ENCODE data around the gene LEKR1.

The LEKR1 gene

GRCh38 chr3:157067114-157067513, 241.0 kb downstream of the LEKR1 start:
- no peak for TF ChIP-seq ZFX (IDR thresholded peaks at IDR 0.05)
- no peak for TF ChIP-seq CTCF (conservative IDR thresholded peaks at IDR 0.05)
- H3K27ac ChIP-seq: no peak overlapping the region

- H3K27ac ChIP-seq: peak overlapping the region; percentile 63; the same call in 1 of the 2 replicates
- TF ChIP-seq CTCF (conservative IDR thresholded peaks at IDR 0.05): no peak
- no peak for TF ChIP-seq ZFX (IDR thresholded peaks at IDR 0.05)
These were observed 243.3 kb downstream of the LEKR1 start for GRCh38 chr3:157069406-157069805.

GRCh38 chr3:157069846-157070677, 243.9 kb downstream of the LEKR1 start:
- H3K27ac ChIP-seq: peak overlapping the region; percentile 63
- TF ChIP-seq CTCF (conservative IDR thresholded peaks at IDR 0.05): no peak
- TF ChIP-seq ZFX (IDR thresholded peaks at IDR 0.05): no peak

GRCh38 chr3:157070678-157070999, 244.5 kb downstream of the LEKR1 start:
- peak overlapping the region; percentile 63 for H3K27ac ChIP-seq
- no peak for TF ChIP-seq CTCF (conservative IDR thresholded peaks at IDR 0.05)
- peak; percentile 62; the same call in 1 of the 2 replicates for TF ChIP-seq ZFX (IDR thresholded peaks at IDR 0.05)

- TF ChIP-seq CTCF (conservative IDR thresholded peaks at IDR 0.05): no peak
- no peak for TF ChIP-seq ZFX (IDR thresholded peaks at IDR 0.05)
These were observed 245.8 kb downstream of the LEKR1 start for GRCh38 chr3:157071744-157072525.

GRCh38 chr3:157073810-157074209, 247.7 kb downstream of the LEKR1 start:
- TF ChIP-seq CTCF (conservative IDR thresholded peaks at IDR 0.05): no peak
- TF ChIP-seq ZFX (IDR thresholded peaks at IDR 0.05): no peak
- no peak overlapping the region for H3K27ac ChIP-seq

More at GRCh38 chr3:157071744-157072525, 245.8 kb downstream of the LEKR1 start:
- peak overlapping the region; percentile 63 for H3K27ac ChIP-seq

GRCh38 chr3:157074490-157074889, 248.3 kb downstream of the LEKR1 start:
- no peak for TF ChIP-seq ZFX (IDR thresholded peaks at IDR 0.05)

More at GRCh38 chr3:157074490-157074889, 248.3 kb downstream of the LEKR1 start:
- H3K27ac ChIP-seq: no peak overlapping the region
